Stimulated activated CD8-positive, alpha-beta memory T cell treated with anti-CD3 and anti-CD28 coated beads, Interleukin-4, amount 100 ng/mL, for 24 hours (primary cell): Measurements from ENCODE around the gene CTSH.
"Not testable (repeated sequence)": the region's sequence is repeated elsewhere in the genome, so short reads cannot be mapped to it uniquely, and the experiment has no call there.

Experiments used
- DNase-seq: peaks from one replicate; pipeline ENCODE4 v3.0.0-alpha.2; 2020; ENCODE audit warnings: low read depth

The CTSH gene

GRCh38 chr15:78938658-78939488, 6.0 kb downstream of the CTSH start:
- DNase-seq: no peak

GRCh38 chr15:78937132-78937739, 7.6 kb downstream of the CTSH start:
- DNase-seq: no peak

- no peak for DNase-seq
Measured at GRCh38 chr15:78934655-78935023, 10.2 kb downstream of the CTSH start.

- no peak for DNase-seq
Measured at GRCh38 chr15:78933823-78934654, 10.8 kb downstream of the CTSH start.

- no peak for DNase-seq
Measured at GRCh38 chr15:78933187-78933822, 11.5 kb downstream of the CTSH start.

GRCh38 chr15:78932258-78932808, 12.5 kb downstream of the CTSH start:
- no peak for DNase-seq

GRCh38 chr15:78931439-78932257, 13.2 kb downstream of the CTSH start:
- no peak for DNase-seq

GRCh38 chr15:78930577-78931388, 14.1 kb downstream of the CTSH start:
- DNase-seq: no peak

- DNase-seq: no peak
Measured at GRCh38 chr15:78929536-78930264, 15.1 kb downstream of the CTSH start.

- no peak for DNase-seq
Measured at GRCh38 chr15:78928616-78929093, 16.2 kb downstream of the CTSH start.

- not testable (repeated sequence) for DNase-seq
Measured at GRCh38 chr15:78928176-78928575, 16.7 kb downstream of the CTSH start.

- no peak for DNase-seq
Measured at GRCh38 chr15:78927077-78927790, 17.6 kb downstream of the CTSH start.

- DNase-seq: no peak
Measured at GRCh38 chr15:78925956-78926743, 18.7 kb downstream of the CTSH start.

GRCh38 chr15:78925076-78925624, 19.7 kb downstream of the CTSH start:
- no peak for DNase-seq

- DNase-seq: no peak
Measured at GRCh38 chr15:78923480-78924360, 21.1 kb downstream of the CTSH start.

GRCh38 chr15:78923015-78923414, 21.8 kb downstream of the CTSH start:
- no peak for DNase-seq

- no peak for DNase-seq
Measured at GRCh38 chr15:78922527-78922926, 22.3 kb downstream of the CTSH start.
